GM08714 (cell line): ENCODE results near the gene FKBP5.

Source experiments
- H3K4me3 ChIP-seq: fragments of 200-500 bp; sonication (Bioruptor generic); 2 replicates; pipeline ENCODE4 v1.5.1; 2014; ENCODE audit warnings: mild to moderate bottlenecking, low read length, inconsistent platforms
- ZNF274 ChIP-seq: IDR thresholded peaks from 2 replicates; pipeline ENCODE4 v1.6.1; 2012; ENCODE audit warnings: mild to moderate bottlenecking, low read depth, low read length

FKBP5 gene

DNA sequence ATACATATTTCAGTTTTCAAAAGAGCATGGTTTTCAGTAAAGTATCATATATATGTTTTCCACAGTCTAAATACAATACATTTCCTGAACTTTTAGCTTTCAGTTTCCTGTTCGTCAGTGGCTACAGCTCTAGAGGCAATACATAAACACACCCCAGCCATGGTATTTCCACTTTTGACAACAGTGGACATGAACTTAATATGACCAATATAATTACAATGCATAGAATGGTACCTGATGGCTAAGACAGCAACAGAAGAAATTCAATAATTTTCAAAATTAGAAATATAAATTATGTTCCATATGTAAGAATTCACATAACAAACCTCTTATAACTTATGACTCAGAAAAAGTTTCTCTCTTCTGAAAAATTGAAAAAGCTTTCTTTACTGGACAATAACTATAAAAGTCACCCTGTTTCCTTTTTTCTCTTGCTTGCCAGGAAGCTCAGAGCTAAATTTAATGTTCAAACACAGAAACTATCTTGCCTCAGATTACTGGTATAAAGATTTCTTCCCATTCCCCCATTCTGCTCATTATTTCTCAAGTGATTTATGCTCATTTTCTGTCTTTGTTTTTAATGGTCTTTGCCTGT is 19.2 kb downstream of the FKBP5 start:
- no peak overlapping the region; the same call in 1 of the 2 replicates for H3K4me3 ChIP-seq
- no peak for TF ChIP-seq ZNF274

DNA sequence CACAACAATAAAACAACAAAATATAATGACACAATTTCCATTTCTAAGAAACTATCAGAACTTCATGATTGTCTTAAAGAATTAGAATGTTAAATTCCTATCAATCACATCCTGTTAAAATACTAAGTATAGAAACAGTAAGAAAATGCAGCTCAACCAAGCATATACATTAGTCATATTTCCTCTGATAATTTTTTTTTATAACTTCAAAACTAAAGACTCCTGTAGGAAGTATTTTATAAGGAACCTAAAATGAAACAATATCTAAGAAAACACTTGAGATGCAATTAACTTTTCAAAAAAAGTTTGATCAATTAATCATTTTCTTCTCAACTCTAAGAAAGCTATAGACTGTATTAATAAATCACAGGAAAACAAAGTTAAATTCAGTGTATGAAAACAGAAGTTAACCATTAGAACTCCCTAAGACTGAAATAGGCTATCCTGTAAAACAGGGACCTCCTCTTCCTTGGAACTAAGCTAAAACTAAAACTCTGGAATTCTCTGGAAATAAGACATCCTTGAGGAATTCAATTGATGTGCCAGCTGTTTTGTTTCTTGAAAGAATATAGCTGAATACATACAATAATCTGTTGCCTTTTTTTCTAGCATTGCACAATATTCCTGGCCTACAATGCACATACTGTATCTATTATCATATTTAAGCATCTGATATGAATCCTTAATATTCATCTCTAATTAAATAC is 19.8 kb downstream of the FKBP5 start:
- TF ChIP-seq ZNF274 = no peak
- no peak overlapping the region; the same call in 1 of the 2 replicates for H3K4me3 ChIP-seq

GRCh38 chr6:35668096-35668495 is 20.6 kb downstream of the FKBP5 start:
- peak overlapping the region; percentile 78; the same call in 1 of the 2 replicates for H3K4me3 ChIP-seq

DNA sequence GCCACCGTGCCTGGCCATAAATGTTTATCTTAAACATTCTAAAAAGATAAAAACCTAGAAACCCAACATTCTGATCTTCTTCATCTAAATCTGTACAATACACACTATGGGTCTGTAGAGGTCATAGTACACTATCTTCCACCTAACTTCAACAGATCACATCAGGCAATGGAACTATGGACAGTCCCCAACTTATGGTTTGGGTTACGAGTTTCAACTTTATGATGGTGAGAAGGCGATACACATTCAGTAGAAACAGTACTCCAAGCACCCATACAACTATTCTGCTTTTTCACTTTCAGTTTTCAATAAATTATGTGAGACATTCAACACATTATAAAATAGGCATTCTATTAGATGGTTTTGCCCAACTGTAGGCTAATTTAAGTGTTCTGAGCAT is 23.1 kb downstream of the FKBP5 start:
- no peak for TF ChIP-seq ZNF274
- H3K4me3 ChIP-seq = no peak overlapping the region

More at GRCh38 chr6:35668096-35668495, 20.6 kb downstream of the FKBP5 start:
- TF ChIP-seq ZNF274 = no peak

GRCh38 chr6:35664945-35665344 is 23.8 kb downstream of the FKBP5 start:
- no peak overlapping the region for H3K4me3 ChIP-seq
- TF ChIP-seq ZNF274 = no peak

- no peak overlapping the region for H3K4me3 ChIP-seq
- no peak for TF ChIP-seq ZNF274
Measured at GRCh38 chr6:35663447-35664235, 25.1 kb downstream of the FKBP5 start.

GRCh38 chr6:35662999-35663398 is 25.7 kb downstream of the FKBP5 start:
- TF ChIP-seq ZNF274 = no peak
- H3K4me3 ChIP-seq = no peak overlapping the region

GRCh38 chr6:35654883-35655282 is 33.8 kb downstream of the FKBP5 start:
- no peak for TF ChIP-seq ZNF274
- H3K4me3 ChIP-seq = no peak overlapping the region

GRCh38 chr6:35651244-35651643 is 37.5 kb downstream of the FKBP5 start:
- no peak for TF ChIP-seq ZNF274
- H3K4me3 ChIP-seq = no peak overlapping the region

- H3K4me3 ChIP-seq = no peak overlapping the region
- no peak for TF ChIP-seq ZNF274
Measured at GRCh38 chr6:35650015-35650414, 38.7 kb downstream of the FKBP5 start.

DNA sequence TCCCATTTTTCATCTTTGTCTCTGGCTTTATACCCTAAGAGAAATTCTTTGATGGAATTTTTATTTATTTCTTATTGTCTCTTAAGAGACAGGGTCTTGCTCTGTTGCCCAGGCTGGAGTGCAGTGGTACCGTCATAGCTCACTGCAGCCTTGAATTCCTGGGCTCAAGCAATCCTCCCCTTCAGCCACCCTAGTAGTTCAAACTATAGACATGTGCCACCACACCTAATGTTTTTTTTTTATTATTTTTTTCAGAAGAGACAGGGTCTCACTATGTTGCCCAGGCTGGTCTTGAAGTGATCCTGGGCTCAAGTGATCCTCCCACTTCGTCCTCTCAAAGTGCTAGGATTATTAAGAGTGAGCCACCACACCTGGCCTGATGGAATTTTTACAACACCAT is 40.5 kb downstream of the FKBP5 start:
- no peak overlapping the region for H3K4me3 ChIP-seq

GRCh38 chr6:35647400-35647799 is 41.3 kb downstream of the FKBP5 start:
- TF ChIP-seq ZNF274 = no peak
- no peak overlapping the region for H3K4me3 ChIP-seq

More for the DNA sequence above, 40.5 kb downstream of the FKBP5 start:
- TF ChIP-seq ZNF274 = no peak

- no peak overlapping the region for H3K4me3 ChIP-seq
- no peak for TF ChIP-seq ZNF274
Measured at GRCh38 chr6:35643162-35643535, 45.6 kb downstream of the FKBP5 start.

DNA sequence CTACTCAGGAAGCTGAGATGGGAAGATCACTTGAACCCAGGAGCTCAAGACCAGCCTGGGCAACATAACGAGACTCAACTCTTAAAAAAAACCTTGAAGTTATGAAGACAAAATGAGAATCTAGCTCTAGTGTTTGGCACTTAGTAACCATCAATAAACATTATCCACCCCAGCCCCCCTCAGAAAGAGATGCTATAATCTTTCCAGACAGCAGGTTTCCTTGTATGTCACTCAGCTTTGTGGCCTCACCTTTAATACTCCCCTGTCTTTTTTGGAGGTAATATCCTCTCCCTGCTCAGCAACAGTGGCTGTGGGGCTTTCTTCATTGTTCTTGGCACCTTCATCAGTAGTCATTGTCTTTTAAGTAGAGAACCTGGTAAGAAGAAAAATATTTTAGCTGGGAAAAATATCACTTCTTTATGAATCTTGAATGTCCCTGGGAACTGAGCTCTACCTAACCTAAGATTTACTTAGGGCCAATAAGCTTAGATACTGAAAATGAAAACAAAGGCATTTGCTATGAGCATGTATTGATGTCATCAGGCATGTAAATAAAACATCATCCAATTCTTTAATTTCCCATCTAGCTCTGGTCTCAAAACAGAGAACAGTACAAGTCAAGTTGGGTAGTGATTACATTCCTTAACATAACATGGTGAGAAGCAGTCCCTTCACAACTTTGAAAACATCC is 46.1 kb downstream of the FKBP5 start:
- TF ChIP-seq ZNF274 = no peak
- H3K4me3 ChIP-seq = no peak overlapping the region
